ENCODE data around the gene SMS.

SMS gene

GRCh38 chrX:21960569-21961541 is 20.3 kb downstream of the SMS start:
- no peaks in the 10 kb centered on the region for H4K20me1 ChIP-seq (ENCODE audit: insufficient read depth)
- H3K4me1 ChIP-seq (ENCODE audit: low read depth, poor library complexity, severe bottlenecking) = peaks cover 4% of the 10 kb centered on the region
- H2AFZ ChIP-seq (ENCODE audit: low read depth) = no peak overlapping the region
- no peak overlapping the region for H3K9ac ChIP-seq
- no peaks in the 10 kb centered on the region for H3K36me3 ChIP-seq (ENCODE audit: insufficient read depth)
- H3K27me3 ChIP-seq (ENCODE audit: insufficient read depth, low read depth) = no peaks in the 10 kb centered on the region
- no peak overlapping the region for H3K4me3 ChIP-seq (IDR thresholded peaks at IDR 0.05; ENCODE audit: insufficient read depth, low read depth, low read length)
- peaks cover 60% of the 10 kb centered on the region for H3K79me2 ChIP-seq (ENCODE audit: insufficient read depth, low read depth)
- no peak for TF ChIP-seq CTCF (conservative IDR thresholded peaks at IDR 0.05; ENCODE audit: low read depth, low read length)
- no peak overlapping the region for H3K4me2 ChIP-seq
- H3K27ac ChIP-seq = no peak overlapping the region

DNA sequence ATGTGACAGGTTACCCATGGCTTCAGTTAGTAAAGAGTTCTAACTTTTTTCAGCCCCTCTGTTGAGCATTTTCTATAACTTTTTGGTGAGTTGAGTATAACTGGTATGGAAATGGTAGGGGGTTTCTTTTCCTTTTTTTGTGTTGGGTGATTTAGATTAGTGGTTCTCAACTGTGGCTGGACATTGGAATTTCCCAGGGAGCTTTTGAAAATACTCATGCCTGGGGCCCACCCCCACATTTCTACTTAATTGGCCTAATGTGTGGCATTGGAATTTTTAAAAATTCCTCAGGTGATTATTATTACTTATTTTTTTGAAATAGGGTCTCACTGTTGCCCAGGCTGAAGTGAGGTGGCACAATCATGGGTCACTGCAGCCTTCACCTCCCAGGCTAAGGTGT is 21.9 kb downstream of the SMS start:
- peaks cover 50% of the 10 kb centered on the region for H3K79me2 ChIP-seq (ENCODE audit: insufficient read depth, low read depth)
- no peak for TF ChIP-seq CTCF (conservative IDR thresholded peaks at IDR 0.05; ENCODE audit: low read depth, low read length)
- no peak overlapping the region for H3K9ac ChIP-seq
- no peaks in the 10 kb centered on the region for H3K27me3 ChIP-seq (ENCODE audit: insufficient read depth, low read depth)
- no peak overlapping the region for H3K4me2 ChIP-seq
- no peaks in the 10 kb centered on the region for H3K36me3 ChIP-seq (ENCODE audit: insufficient read depth)
- H2AFZ ChIP-seq (ENCODE audit: low read depth) = no peak overlapping the region
- H4K20me1 ChIP-seq (ENCODE audit: insufficient read depth) = no peaks in the 10 kb centered on the region
- peaks cover 4% of the 10 kb centered on the region for H3K4me1 ChIP-seq (ENCODE audit: low read depth, poor library complexity, severe bottlenecking)
- H3K27ac ChIP-seq = no peak overlapping the region
- H3K4me3 ChIP-seq (IDR thresholded peaks at IDR 0.05; ENCODE audit: insufficient read depth, low read depth, low read length) = no peak overlapping the region

- no peaks in the 10 kb centered on the region for H3K27me3 ChIP-seq (ENCODE audit: insufficient read depth, low read depth)
- H3K27ac ChIP-seq = no peak overlapping the region
- H3K4me1 ChIP-seq (ENCODE audit: low read depth, poor library complexity, severe bottlenecking) = peaks cover 4% of the 10 kb centered on the region
- no peak overlapping the region for H3K4me3 ChIP-seq (IDR thresholded peaks at IDR 0.05; ENCODE audit: insufficient read depth, low read depth, low read length)
- no peak overlapping the region for H2AFZ ChIP-seq (ENCODE audit: low read depth)
- TF ChIP-seq CTCF (conservative IDR thresholded peaks at IDR 0.05; ENCODE audit: low read depth, low read length) = no peak
- H3K4me2 ChIP-seq = no peak overlapping the region
- H3K36me3 ChIP-seq (ENCODE audit: insufficient read depth) = no peaks in the 10 kb centered on the region
- no peak overlapping the region for H3K9ac ChIP-seq
- peaks cover 41% of the 10 kb centered on the region; the same call in 1 of the 2 replicates for H3K79me2 ChIP-seq (ENCODE audit: insufficient read depth, low read depth)
- H4K20me1 ChIP-seq (ENCODE audit: insufficient read depth) = no peaks in the 10 kb centered on the region
Measured at GRCh38 chrX:21963269-21963668, 22.8 kb downstream of the SMS start.

GRCh38 chrX:21963731-21964405 is 23.4 kb downstream of the SMS start:
- no peak overlapping the region for H3K4me3 ChIP-seq (IDR thresholded peaks at IDR 0.05; ENCODE audit: insufficient read depth, low read depth, low read length)
- H3K4me2 ChIP-seq = no peak overlapping the region
- no peak overlapping the region for H3K9ac ChIP-seq
- H4K20me1 ChIP-seq (ENCODE audit: insufficient read depth) = no peaks in the 10 kb centered on the region
- no peaks in the 10 kb centered on the region for H3K36me3 ChIP-seq (ENCODE audit: insufficient read depth)
- peaks cover 4% of the 10 kb centered on the region for H3K4me1 ChIP-seq (ENCODE audit: low read depth, poor library complexity, severe bottlenecking)
- no peak for TF ChIP-seq CTCF (conservative IDR thresholded peaks at IDR 0.05; ENCODE audit: low read depth, low read length)
- H3K79me2 ChIP-seq (ENCODE audit: insufficient read depth, low read depth) = peaks cover 41% of the 10 kb centered on the region; the same call in 1 of the 2 replicates
- H3K27me3 ChIP-seq (ENCODE audit: insufficient read depth, low read depth) = no peaks in the 10 kb centered on the region
- no peak overlapping the region for H2AFZ ChIP-seq (ENCODE audit: low read depth)
- no peak overlapping the region for H3K27ac ChIP-seq
